OCI-LY1 (cell line): ENCODE measurements around the gene CA12.

Experiments used
- CTCF ChIP-seq: fragments of 200-600 bp; sonication (generic), shearing (Covaris generic); IDR thresholded peaks from 2 replicates; pipeline ENCODE4 v1.5.1; 2017; ENCODE audit warnings: mild to moderate bottlenecking, antibody characterized with exemption, low read length, moderate library complexity, mixed read lengths
- EZH2 ChIP-seq: fragments of 200-600 bp; sonication (generic), shearing (Covaris generic); IDR thresholded peaks from 2 replicates; pipeline ENCODE4 v1.8.0; 2017; ENCODE audit warnings: borderline replicate concordance, mixed run types, mild to moderate bottlenecking, antibody characterized with exemption, low read length, moderate library complexity, mixed read lengths

- TF ChIP-seq CTCF (no peak), EZH2 (no peak)
These were observed 2.7 kb downstream of the CA12 start for GRCh38 chr15:63378946-63379345.
